Tongue (tissue), 2 donors: ENCODE data around the gene DNAJB4. TPM values are rescaled to one million over a fixed set of nuclear protein-coding genes. Genes with fewer than 3 reads are reported as not detected.
"Not testable (repeated sequence)": the region's sequence is repeated elsewhere in the genome, so short reads cannot be mapped to it uniquely, and the experiment has no call there.

Experiments used
- DNase-seq: peaks from one replicate; pipeline ENCODE4 v3.0.0-alpha.2; 2015
- total RNA-seq: library from RNA; depleted of rRNA; stranded (reverse); fragments of >200 nt; gene quantifications from one replicate; pipeline ENCODE4 v1.2.3, GENCODE V29; 2014

The DNAJB4 gene
- total RNA-seq, 1 donor from 2014 or later, result 197 TPM

DNA sequence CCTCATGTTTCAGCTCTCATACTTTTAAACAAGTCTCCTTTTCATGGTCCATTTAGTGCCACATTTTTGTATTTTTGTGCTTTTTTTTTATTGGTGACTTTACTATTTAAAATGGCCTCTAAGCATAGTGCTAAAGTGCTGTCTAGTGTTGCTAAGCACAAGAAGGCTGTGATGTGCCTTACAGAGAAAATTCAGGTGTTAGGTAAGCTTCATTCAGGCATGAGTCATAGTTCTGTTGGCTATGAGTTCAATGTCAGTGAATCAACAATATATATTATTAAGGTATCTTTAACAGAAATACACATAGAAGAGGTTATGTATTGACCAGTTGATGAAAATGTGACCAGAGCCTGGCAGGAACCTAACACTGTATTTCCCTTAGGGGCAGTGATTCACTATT lies 13.1 kb upstream of the DNAJB4 start:
- DNase-seq, result no peak

DNA sequence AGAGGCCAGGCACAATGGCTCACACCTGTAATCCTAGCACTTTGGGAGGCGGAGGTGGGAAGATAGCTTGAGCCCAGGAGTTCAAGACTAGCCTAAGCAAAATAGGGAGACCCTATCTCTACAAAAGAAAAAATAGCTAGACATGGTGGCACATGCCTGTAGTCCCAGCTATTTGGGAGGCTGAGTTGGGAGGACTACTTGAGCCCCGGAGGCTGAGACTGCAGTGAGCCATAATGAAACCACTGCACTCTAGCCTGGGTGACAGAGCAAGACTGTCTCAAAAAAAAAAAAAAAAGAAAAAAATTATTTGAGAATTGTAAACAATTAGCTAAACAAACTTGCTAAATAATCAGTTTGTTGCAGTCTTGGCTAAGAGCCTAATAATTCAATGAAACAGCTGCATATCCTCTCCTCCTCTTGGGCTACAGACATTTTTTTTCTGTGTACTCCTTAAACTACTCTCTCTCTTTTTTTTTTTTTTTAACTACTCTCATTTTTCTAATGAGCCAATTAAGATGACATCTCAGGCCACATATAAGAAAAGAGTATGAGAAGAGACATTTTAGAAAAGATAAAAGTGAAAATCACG lies 10.5 kb upstream of the DNAJB4 start:
- DNase-seq, result no peak

DNA sequence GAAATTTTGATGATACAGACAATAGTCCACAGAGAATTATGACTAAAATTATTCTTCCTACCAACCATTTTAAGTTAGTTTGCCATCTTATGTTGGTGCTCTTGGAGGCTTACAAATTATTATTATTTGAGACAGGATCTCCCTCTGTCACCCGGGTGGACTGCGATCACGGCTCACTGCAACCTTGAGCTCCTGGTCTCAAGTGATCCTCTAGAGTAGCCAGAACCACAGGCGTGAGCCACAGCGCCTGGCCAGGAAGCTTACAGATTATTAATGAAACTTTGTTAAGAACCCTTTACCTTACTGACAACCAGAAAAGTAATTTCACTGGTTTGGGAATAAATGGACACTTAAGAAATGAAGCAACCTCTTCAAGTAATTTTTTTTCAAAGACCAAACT lies 8.0 kb upstream of the DNAJB4 start:
- DNase-seq, result no peak

DNA sequence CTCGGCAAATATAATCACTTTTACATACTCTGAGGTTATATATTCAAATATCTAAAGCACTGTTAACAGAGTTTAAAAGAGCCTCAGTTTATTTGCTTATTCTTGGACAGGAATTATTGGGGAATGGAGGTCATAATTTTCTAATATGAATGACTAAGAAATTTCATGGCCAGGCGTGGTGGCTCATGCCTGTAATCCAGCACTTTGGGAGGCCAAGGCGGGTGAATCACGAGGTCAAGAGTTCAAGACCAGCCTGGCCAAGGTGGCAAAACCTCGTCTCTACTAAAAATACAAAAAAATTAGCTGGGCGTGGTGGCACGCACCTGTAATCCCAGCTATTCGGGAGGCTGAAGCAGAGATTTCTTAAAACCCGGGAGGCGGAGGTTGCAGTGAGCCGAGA lies 4.2 kb upstream of the DNAJB4 start:
- not testable (repeated sequence) for DNase-seq

DNA sequence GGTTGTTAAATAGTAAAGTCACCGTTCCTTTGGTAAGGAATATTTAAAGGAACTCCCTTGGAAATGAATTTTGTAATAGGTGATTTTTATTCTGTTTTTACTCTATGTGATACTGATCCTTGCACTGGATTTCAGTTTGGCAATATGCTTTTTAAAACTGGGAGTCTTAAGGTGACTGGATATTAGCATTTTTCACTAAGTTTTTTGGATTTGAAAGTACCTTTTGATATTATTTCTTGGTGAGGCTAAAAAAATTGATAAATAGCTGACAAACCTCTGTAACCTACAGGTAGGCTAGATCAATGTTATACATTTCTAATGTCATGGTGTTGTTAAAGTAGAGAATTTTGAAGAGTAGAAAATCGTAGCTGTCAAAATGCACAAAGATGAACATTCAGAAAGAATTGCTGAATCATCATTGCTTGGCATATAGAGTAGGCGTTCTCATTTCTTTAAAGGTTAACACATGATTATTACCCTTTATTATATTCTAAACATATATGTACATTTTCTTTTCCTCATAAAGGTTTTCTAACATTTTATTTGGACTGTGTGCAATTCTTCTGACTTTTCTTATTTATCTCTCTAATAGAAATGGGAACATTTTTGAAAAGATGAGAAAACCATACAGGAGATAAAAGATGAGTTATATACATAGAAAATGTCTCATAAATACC lies 1.5 kb upstream of the DNAJB4 start:
- DNase-seq, result no peak

DNA sequence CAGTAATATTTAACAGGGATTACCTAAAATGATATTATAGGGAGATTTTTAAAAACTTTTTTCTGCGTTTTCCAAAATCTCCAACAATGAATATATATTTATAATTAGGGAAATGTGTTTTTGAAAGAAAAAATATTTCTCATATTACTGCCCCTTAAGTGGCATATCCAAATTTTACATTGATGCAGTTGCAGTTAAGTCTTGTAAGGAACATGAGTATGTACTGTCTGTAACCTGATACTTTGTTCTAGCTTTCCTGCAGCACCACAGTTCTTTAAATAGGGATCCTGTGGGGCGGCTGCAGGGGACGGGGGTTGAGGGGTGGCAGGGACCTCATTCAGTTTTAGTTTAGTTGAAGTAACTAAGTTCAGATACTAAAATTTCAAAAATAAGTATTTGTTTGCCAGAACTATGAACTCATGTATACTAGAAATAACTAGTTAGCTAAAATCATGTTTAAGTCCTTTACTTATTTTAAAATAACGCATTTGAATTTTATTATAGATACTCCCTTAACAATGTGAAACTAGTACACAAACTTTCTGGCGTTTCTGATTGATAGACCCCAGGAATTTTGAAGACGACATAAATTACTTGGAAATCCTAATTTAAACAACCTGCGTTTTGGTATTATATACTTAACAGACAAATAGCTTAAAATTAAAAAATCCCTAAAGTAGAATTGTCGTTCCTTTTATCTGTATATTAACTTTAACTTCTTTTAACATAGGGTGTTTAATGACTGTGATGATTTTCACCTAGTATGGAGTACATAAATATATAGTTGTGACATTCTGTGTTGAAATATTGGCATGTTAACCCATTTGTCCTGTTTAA lies 639 bp upstream of the DNAJB4 start:
- DNase-seq, result peak; percentile 85

DNA sequence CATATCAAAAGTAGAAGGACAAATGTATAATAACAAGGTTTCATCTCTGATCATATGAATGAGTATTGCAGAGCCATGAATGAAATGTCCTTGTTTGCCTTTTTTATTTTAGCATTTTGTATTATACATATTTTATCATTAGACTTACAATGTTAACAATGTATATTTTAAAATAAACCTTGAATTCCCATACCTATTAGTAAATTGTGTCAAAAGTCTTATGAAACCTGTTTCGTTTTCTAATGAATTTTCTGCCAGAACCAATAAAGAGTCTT lies 646 bp downstream of the DNAJB4 start:
- DNase-seq, result no peak

DNA sequence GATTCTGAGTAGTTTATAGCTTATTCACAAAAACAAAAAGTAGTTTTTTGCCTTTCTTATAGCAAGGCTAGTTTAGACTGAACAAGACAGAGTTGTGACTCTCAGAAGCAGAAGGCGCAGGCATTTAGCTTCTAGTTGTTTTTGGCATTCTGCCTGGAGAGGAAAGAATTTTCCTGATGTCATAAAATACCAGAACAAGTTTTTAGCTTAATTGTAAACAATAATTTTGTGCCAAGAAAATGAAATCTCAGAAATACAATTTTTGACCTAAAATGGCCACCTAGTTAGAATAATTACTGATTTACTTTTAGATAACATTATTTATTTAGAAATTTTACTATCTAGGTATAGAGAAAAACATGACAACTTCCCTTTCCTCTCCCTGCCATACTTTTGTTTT lies 1.0 kb downstream of the DNAJB4 start:
- peak; percentile 96 for DNase-seq

DNA sequence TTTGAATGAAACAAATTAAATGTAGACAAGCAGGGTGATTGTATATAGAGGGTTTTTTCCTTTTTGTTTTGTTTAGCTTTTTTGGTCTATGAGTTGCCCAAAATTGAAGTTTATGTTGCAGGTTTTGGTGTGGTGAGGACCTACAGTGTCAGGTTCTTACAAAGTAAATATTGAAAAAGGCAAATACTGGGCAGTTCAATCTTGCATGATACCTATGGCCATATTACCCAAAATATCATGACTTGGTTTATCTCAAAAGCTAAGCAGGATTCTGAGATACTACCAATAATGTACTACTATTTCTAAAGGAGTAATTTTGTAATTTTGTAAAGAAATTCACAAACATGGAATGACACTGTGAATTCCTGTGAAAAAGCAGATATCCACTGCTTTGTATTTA lies 1.8 kb downstream of the DNAJB4 start:
- DNase-seq, result peak; percentile 15

DNA sequence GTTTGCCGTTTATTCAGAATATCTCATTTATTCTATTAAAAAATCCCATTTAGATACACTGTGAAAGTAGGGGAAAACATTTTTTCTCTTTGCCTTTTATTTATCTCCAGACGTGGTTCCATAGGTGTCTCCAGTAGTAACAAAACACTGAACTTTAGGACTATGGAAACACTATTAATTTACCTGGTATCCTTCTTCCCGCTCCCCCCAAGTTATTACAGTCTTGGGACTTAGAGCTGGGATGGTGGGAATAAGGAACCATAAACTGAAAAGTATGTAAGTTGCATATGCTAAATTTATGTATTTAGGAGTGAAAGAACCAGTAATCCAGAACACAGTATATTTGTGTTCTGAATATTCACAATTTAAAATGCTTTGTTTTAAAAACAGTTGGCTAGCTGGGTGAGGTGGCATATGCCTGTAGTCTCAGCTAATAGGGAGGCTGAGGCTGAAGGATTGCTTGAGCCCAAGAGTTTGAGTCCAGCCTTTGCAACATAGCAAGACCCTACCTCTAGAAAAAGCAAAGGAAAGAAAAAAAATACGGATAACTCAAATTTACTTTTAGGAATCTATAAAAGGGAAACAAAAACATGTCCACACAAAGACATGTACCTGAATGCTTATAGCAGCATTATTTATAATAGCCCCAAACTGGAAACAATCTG lies 3.1 kb downstream of the DNAJB4 start:
- no peak for DNase-seq

DNA sequence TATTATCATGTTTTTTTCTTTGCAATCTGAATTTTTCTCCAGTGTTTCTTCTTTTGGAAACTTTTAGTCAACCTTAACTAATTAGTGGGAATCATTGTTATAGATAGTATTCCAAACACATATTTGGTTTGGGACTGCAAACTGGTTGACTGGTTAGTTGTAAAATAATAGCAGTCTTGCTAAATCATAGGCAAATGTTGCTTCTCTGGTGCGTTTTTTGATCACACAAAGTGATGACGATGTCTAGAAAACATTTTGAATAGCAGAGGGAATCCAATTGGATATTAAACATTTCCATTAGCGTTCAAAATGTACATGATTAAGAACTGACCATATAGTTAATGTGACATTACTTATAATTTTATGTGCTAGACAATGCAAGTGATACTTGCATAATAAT lies 4.5 kb downstream of the DNAJB4 start:
- DNase-seq, result no peak

DNA sequence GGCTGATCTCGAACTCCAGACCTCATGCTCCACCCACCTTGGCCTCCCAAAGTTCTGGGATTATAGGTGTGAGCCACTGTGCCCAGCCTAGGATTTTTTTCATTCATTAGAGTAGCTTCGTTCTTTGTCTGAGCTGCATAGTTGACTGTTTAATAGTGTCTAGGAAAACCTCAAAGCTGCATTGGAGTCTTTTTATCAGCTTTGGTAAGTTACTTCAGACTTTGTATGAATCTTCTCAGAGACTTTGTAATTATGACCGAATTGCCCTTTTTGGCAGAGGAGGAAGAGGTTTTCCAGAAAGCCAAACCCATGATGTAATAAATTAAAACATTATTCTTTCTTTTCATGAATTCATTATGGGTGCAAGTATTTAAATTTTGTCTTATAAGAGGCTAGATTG lies 5.1 kb downstream of the DNAJB4 start:
- no peak for DNase-seq

DNA sequence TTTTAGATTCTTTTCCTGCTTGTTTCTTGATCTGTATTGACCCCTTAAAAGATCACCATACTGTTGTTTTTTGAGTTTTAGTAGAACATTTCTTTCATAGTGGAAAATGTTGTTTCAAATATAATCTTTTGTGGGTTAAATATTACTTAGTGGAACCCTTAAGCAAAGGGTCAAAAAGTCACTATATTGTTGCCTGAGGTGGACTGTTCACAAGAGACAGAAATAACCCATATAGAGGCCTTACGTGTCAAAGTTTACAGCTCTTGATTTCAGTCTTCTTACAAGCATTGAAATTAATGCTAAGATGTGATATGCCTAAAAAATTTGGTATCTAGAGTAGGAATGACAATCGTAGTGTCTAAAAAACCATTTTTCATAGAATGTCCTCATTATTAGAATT lies 6.3 kb downstream of the DNAJB4 start:
- DNase-seq, result no peak

DNA sequence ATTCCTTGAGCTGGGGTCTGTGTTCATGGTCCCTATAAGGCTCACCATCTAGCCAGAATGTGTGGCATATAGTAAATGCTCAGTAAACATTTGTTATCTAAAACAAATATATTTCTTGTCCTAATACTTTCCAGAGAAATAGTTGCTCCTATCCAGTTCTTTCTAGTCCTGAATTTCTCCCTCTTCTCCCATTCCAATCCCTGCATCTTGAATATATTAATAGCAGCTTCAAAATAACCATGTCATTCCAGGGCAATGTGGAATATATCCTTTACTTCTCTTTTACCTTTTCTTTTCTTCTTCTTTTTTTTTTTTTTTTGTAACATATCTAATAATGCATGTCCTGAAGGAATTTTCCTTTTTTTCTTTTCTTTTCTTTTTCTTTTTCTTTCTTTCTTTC lies 10.4 kb downstream of the DNAJB4 start:
- DNase-seq, result no peak

DNA sequence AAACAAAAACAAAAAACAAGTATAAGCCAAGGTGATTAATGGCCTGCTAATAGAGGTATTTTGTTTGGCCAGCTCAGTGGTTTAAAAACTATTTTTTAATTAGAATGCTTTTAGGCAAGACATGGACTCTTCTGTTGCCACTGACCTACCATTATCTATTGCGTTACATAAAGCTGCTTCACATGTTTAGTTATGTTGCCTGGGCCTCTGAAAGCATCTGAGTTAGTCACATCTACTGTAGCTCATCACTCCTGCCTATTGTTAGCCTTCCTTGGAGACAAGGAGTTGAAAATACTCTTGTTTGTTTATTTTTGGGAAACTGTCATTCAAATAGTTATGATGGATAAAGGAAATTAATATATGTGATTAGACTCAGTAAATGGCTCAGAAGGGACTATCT lies 14.3 kb downstream of the DNAJB4 start:
- DNase-seq, result no peak

DNA sequence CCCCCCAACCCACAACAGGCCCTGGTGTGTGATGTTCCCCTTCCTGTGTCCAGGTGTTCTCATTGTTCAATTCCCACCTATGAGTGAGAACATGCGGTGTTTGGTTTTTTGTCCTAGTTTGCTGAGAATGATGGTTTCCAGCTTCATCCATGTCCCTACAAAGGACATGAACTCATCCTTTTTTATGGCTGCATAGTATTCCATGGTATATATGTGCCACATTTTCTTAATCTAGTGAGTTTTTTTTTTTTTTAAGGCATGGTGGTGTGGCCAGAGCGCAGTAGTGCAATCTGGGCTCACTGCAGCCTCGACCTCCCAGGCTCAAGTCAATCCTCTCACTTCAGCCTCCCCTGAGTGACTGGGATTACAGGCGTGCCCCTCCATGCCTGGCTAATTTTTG lies 16.4 kb downstream of the DNAJB4 start:
- DNase-seq, result not testable (repeated sequence)

DNA sequence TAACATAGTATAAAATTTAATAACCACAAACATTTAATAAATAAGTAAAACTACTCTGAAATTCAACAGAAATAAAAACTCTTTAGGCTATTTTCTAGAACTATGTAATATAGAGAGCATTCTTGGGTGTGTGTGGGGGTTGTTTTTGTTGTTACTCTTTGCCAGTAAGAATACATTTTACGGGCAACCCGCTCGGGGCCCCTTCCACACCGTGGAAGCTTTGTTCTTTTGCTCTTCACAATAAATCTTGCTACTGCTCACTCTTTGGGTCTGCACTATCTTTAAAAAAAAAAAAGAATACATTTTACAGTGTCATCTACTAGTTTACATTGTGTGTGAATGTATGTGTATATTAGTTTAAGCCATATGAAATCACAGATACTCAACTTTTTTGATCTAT lies 25.1 kb downstream of the DNAJB4 start:
- no peak for DNase-seq

DNA sequence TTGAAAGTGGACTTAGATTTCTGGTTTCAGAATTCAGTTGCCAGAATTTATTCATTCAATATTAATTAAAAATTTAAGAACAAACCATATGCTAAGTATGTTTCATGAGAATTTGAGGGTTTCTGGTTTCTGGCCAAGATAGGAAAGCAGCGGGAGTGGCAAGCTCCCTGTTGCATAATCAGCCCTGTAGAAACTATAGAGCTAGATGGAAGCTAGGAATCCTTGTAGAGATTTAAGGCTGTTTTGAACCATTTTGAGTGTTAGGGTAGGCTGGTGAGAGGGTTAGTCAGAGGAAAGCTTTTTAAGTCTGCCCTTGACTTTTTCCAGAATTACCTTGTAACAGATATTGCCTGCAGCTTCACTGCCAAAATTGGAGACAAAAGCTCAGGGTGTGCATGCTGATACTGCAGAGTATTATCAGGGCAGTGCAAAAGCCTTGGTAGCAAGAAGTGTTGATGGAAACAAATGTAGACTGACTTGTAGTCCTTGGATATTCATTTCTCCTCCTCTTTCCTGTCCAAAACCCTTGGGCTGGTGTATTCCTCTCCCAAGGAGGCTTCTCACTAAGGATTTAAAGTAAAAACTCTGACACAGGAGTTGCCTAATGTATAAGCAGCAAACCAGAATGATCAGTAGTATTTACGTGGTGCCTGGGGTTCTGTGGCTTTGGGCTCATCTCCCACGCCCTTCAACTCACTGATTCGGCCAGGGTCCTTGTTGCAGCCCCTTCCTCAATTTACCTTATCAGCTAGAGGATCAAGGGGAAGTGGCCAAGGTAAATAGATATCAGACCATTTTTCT lies 28.5 kb downstream of the DNAJB4 start:
- no peak for DNase-seq

DNA sequence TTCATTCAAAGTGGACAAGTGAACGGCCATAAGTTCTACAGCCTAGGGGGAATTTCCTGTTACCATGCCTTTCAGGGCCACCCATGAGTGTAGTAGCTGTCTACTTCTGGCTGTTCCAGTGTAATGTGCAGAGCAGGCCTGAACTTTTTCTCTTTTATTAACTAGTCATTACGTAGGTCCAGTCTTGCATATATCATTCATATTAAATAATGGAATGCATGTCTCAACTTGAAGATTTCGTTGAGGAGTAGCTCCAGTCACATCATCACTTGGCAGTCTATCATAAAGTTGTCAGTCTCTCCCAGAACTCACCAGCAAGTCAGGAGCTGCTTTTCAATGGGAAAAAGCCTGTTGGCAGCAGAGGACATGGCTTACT lies 29.0 kb downstream of the DNAJB4 start:
- no peak for DNase-seq

DNA sequence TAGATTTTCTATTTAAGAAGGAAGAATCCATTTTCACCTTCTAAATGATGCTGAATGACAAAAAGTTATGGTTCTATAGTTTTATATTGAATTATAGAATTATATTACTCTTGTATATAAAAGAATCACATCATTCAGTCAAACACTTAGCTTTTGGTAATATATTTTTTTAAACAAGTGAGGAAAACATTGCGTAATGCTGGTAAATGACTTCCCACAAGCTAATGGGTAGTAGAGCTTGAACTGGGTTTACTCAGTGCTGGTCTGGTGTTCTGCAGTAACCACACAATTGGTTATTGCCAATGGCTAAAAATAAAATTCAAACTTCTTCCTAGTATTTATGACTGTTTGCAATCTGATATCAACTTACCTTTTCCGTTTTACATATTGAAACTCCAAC lies 30.4 kb downstream of the DNAJB4 start:
- no peak for DNase-seq

DNA sequence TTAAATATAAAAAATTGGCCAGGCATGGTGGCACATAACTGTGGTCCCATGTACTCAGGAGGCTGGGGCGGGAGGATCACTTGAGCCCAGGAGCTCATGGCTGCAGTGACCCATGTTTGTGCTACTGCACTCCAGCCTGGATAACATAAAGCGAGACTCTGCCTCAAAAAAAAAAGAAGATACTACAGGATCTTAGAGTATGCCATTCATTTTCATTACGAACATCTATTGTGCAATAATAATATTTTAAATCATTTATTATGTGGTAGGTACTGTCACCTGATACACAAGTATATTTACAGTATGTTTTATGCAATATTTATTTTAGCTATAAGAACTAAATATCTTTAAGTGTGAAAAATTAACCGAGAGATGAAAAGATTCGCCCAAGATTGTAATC lies 31.7 kb downstream of the DNAJB4 start:
- DNase-seq, result no peak

DNA sequence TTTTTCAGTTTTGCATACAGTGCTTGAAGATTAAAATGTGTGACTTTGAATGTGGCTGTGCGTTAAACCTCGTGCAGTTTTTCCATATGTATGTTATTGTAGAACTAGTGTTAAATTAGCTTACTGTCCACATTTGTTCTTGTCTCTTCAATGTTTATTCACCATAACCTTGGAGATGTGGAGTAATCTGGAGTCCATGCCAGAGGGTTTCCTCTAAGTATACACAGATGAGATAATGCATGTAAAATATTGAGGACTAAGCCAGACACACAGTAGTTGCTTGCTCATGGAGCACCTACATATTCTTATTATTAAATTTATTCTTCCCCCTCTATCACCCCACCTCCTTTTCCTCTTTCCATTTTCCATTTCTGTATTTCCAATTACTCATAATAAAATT lies 33.3 kb downstream of the DNAJB4 start:
- DNase-seq, result peak; percentile 36
